Right atrium auricular region (tissue), 2 donors: ENCODE data around the gene FZD4. TPM values are rescaled to one million over a fixed set of nuclear protein-coding genes. Genes with fewer than 3 reads are reported as not detected.
"Not testable (repeated sequence)": the region's sequence is repeated elsewhere in the genome, so short reads cannot be mapped to it uniquely, and the experiment has no call there.

Experiments
- DNase-seq: peaks from one replicate; pipeline ENCODE4 v3.0.0-alpha.2; 2019; ENCODE audit warnings: low spot score
- H3K27ac ChIP-seq, 2 donors: fragments of 200-600 bp; sonication (generic); 1 replicate in 1 of 2; 2 replicates in 1 of 2; pipeline ENCODE4 v1.5.1; 2016 to 2019
- H3K27me3 ChIP-seq, 2 donors: fragments of 200-600 bp; sonication (generic); one replicate each; pipeline versions ENCODE4 v1.5.1 to v1.6.0; 2017 to 2019
- H3K36me3 ChIP-seq: fragments of 200-600 bp; sonication (generic); one replicate; pipeline ENCODE4 v1.5.1; 2016
- H3K4me1 ChIP-seq, 2 donors: fragments of 200-600 bp; sonication (generic); one replicate each; pipeline versions ENCODE4 v1.5.1 to v1.6.0; 2017 to 2019
- H3K4me3 ChIP-seq, 2 donors: fragments of 200-600 bp; sonication (generic); 1 replicate in 1 of 2; 2 replicates in 1 of 2; pipeline ENCODE4 v1.5.1; 2017 to 2019; ENCODE audit warnings: mild to moderate bottlenecking in 1 of 2, moderate library complexity in 1 of 2
- H3K9me3 ChIP-seq, 2 donors: fragments of 200-600 bp; sonication (generic); one replicate each; pipeline ENCODE4 v1.5.1; 2019
- CTCF ChIP-seq, 2 donors: fragments of 200-600 bp; sonication (generic); IDR thresholded peaks; one replicate each; pipeline ENCODE4 v1.5.1; 2019; ENCODE audit warnings: antibody characterized with exemption in 2 of 2
- total RNA-seq, 2 donors: library from RNA; depleted of rRNA; stranded (reverse); fragments of >200 nt; gene quantifications; one replicate each; pipeline ENCODE4 v1.1.0, GENCODE V29; 2016

FZD4 gene
- total RNA-seq, 2 donors from 2014 or later: 22.6 to 32.5 TPM

- Histone ChIP-seq H3K27me3 (no peaks in the 10 kb centered on the region), H3K4me3 (no peak overlapping the region), H3K9me3 (no peaks in the 10 kb centered on the region), H3K4me1 (peaks cover 0 to 31% of the 10 kb centered on the region in 2 donors), H3K36me3 (no peaks in the 10 kb centered on the region), H3K27ac (peak overlapping the region in 1 of 2 donors; percentile 41)
- TF ChIP-seq CTCF (IDR thresholded peaks at IDR 0.05): peak; percentile 17 to 56
- no peak for DNase-seq
Measured at GRCh38 chr11:86978756-86979608, 23.8 kb upstream of the FZD4 start.

GRCh38 chr11:86978247-86978646, 23.1 kb upstream of the FZD4 start:
- no peak for TF ChIP-seq CTCF (IDR thresholded peaks at IDR 0.05)

GRCh38 chr11:86977441-86978050, 22.4 kb upstream of the FZD4 start:
- peak overlapping the region in 1 of 2 donors; percentile 43 for H3K27ac ChIP-seq
- no peaks in the 10 kb centered on the region for H3K27me3 ChIP-seq
- H3K4me3 ChIP-seq: no peak overlapping the region
- H3K4me1 ChIP-seq: peaks cover 0 to 21% of the 10 kb centered on the region in 2 donors
- peak; percentile 73 for DNase-seq
- H3K9me3 ChIP-seq: peaks cover 0 to 9% of the 10 kb centered on the region in 2 donors
- no peaks in the 10 kb centered on the region for H3K36me3 ChIP-seq
- TF ChIP-seq CTCF (IDR thresholded peaks at IDR 0.05): no peak

More at GRCh38 chr11:86978247-86978646, 23.1 kb upstream of the FZD4 start:
- no peaks in the 10 kb centered on the region for H3K27me3 ChIP-seq
- peak overlapping the region in 1 of 2 donors; percentile 43 for H3K27ac ChIP-seq
- peaks cover 0 to 28% of the 10 kb centered on the region in 2 donors for H3K4me1 ChIP-seq
- no peak overlapping the region for H3K4me3 ChIP-seq
- peaks cover 0 to 2% of the 10 kb centered on the region in 2 donors for H3K9me3 ChIP-seq
- no peaks in the 10 kb centered on the region for H3K36me3 ChIP-seq
- DNase-seq: peak; percentile 87

GRCh38 chr11:86972734-86973133, 17.5 kb upstream of the FZD4 start:
- Histone ChIP-seq H3K4me1 (peaks cover 0 to 4% of the 10 kb centered on the region in 2 donors), H3K27me3 (no peaks in the 10 kb centered on the region), H3K36me3 (no peaks in the 10 kb centered on the region), H3K4me3 (no peak overlapping the region), H3K27ac (no peak overlapping the region), H3K9me3 (peaks cover 0 to 20% of the 10 kb centered on the region in 2 donors)
- DNase-seq: no peak
- no peak for TF ChIP-seq CTCF (IDR thresholded peaks at IDR 0.05)

GRCh38 chr11:86969258-86969657, 14.1 kb upstream of the FZD4 start:
- no peak for DNase-seq
- Histone ChIP-seq H3K36me3 (no peaks in the 10 kb centered on the region), H3K27me3 (no peaks in the 10 kb centered on the region), H3K4me3 (no peak overlapping the region), H3K9me3 (peaks cover 0 to 20% of the 10 kb centered on the region in 2 donors), H3K4me1 (no peaks in the 10 kb centered on the region), H3K27ac (no peak overlapping the region)
- no peak for TF ChIP-seq CTCF (IDR thresholded peaks at IDR 0.05)

GRCh38 chr11:86967601-86968000, 12.4 kb upstream of the FZD4 start:
- H3K27ac ChIP-seq, DNase-seq, H3K27me3 ChIP-seq, H3K36me3 ChIP-seq, H3K4me1 ChIP-seq, H3K4me3 ChIP-seq: not testable (repeated sequence)
- peaks cover 0 to 12% of the 10 kb centered on the region in 2 donors for H3K9me3 ChIP-seq
